ENCODE results near the gene POLG.

Gene POLG

DNA sequence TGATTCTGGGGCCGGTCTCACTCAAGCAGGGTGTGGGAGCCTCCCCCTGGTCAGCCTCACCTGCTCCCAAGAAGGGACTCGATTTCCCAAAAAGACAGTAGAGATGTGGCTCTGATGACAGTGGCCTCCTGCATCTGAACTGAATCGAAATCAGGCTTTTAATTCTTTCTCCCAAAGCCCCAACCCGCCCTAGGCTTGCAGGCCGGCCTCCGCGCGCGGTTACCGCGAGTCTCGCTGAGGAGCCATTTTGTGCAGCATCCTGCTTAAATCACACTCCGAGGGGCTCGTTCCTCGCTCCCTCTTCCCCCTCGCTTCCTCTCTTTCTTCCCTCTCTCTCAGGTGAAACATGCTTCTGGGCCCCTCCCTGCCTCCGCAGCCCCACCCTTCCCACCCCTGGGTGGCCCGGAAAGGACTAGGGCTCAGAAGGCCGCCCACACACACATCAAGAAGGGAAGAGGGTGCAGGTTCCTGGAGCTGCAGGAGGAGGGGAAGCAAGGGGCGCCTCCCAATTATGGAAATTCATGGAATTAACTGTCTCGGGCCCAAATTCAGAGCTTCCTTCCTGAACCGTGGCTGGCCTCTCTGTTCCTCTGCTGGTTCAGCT is 30.9 kb upstream of the POLG start:
- Histone ChIP-seq H2AFZ (ENCODE audit: low read depth, low read length) (no peak overlapping the region), H3K4me1 (ENCODE audit: insufficient read depth, low read length) (peaks cover 70% of the 10 kb centered on the region), H3K36me3 (ENCODE audit: insufficient read depth, low read length) (peaks cover 14% of the 10 kb centered on the region), H3K9me3 (ENCODE audit: low read length) (no peaks in the 10 kb centered on the region), H3K27me3 (ENCODE audit: insufficient read depth, low read length) (peaks cover 35% of the 10 kb centered on the region), H3K4me3 (ENCODE audit: low read length) (no peak overlapping the region)

DNA sequence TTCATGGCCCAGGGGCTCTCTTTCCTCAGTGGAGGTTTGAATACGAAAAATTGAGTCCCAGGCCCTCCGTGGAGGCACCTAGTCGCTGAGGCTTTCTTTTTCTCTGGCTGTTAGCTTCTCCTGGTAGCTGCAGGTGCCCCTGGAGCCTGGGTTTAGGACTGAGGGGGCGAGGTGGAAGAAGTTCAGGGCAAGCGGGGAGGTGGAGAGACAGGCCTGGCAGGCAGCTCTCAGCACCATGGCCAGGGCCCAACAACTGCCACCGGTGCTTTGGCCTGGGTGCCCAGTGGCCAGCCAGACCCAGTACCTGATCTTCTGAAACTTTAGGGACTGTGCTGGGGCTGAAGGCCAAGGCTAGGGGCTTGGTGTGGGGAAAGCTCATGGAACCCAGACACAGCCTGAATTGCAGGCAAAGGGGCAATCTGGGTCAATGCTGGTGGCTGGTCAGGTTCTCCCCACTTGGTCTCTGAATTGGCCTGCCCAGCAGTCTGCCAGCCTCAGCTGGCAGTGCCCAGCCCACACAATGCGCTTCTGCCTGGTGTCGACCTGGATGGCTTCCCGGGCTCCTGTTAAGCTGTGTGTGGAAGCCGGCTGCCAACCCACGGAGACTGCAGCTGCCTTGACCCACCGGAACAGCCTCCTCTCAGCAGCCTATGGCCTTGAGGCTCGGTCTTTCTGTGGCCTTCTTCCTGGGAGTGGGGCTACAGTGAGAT is 30.3 kb upstream of the POLG start:
- H3K4me3 ChIP-seq (ENCODE audit: low read length): no peak overlapping the region
- no peak overlapping the region for H2AFZ ChIP-seq (ENCODE audit: low read depth, low read length)
- peaks cover 8% of the 10 kb centered on the region for H3K36me3 ChIP-seq (ENCODE audit: insufficient read depth, low read length)
- H3K4me1 ChIP-seq (ENCODE audit: insufficient read depth, low read length): peaks cover 70% of the 10 kb centered on the region
- peaks cover 35% of the 10 kb centered on the region for H3K27me3 ChIP-seq (ENCODE audit: insufficient read depth, low read length)
- H3K9me3 ChIP-seq (ENCODE audit: low read length): no peaks in the 10 kb centered on the region

DNA sequence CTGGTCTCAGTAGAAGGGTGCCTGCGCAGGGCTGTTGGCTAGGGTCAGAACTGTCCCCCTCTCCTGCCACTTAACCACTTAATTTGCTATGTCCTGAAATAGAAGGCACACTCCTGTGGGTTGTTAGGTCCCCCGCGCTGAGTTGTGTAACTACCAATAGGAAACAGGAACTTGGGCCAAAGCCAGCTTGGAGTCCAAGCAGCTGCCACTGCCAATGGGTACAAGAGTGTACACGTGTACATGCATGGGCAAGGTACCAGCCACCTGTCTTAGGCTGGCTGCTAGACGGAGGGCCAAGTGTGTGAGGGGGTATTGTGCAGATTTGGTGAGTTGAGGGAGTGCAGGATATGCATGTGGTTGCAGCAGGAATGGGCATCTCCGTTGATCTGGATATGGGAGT is 29.7 kb upstream of the POLG start:
- peaks cover 70% of the 10 kb centered on the region for H3K4me1 ChIP-seq (ENCODE audit: insufficient read depth, low read length)
- H3K4me3 ChIP-seq (ENCODE audit: low read length): peak overlapping the region; percentile 59
- H3K27me3 ChIP-seq (ENCODE audit: insufficient read depth, low read length): peaks cover 39% of the 10 kb centered on the region
- peaks cover 2% of the 10 kb centered on the region for H3K36me3 ChIP-seq (ENCODE audit: insufficient read depth, low read length)
- H3K9me3 ChIP-seq (ENCODE audit: low read length): no peaks in the 10 kb centered on the region
- no peak overlapping the region for H2AFZ ChIP-seq (ENCODE audit: low read depth, low read length)

DNA sequence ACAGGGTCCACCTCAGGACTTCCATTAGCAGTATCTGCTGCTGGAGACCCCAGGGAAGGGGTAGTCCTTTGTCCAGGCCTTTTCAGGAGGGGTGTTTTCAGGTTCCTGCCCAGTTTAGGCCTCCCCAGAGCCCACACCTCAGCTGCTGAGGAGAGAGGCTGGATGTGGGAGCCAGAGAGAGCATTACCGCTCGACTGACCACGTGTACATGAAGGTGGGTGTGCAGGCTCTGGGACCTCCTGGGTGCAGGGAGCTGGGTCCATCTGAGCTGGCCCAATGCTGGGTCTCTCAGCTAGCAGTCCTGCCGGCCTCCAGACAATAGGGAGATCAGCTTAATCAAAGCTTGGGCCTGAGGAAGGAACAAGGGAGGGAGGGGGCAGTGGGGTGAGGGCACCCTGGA is 29.1 kb upstream of the POLG start:
- H3K4me1 ChIP-seq (ENCODE audit: insufficient read depth, low read length): peaks cover 68% of the 10 kb centered on the region
- no peak overlapping the region for H2AFZ ChIP-seq (ENCODE audit: low read depth, low read length)
- no peaks in the 10 kb centered on the region for H3K36me3 ChIP-seq (ENCODE audit: insufficient read depth, low read length)
- H3K4me3 ChIP-seq (ENCODE audit: low read length): peak overlapping the region; percentile 59
- peaks cover 39% of the 10 kb centered on the region for H3K27me3 ChIP-seq (ENCODE audit: insufficient read depth, low read length)
- no peaks in the 10 kb centered on the region for H3K9me3 ChIP-seq (ENCODE audit: low read length)

DNA sequence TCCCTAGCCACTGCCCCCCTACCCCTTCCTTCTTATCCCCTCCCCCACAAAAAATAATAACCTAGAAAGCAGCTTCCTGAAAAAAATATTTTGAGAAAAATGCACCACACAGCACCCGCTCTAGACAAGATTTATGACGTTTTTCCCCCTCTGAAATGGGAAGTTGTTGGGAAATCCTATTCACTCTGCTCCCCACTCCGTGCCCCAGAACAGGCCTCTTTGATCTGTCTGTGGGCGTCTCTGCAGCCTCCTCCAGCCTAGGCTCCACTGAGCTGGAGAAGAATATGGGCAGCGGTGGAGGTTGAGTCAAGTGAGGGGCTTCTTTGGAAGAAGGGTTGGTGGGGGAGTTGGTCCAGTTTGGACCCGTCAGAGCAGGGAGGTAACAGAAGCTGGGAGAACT is 28.5 kb upstream of the POLG start:
- peaks cover 68% of the 10 kb centered on the region for H3K4me1 ChIP-seq (ENCODE audit: insufficient read depth, low read length)
- H3K27me3 ChIP-seq (ENCODE audit: insufficient read depth, low read length): peaks cover 43% of the 10 kb centered on the region
- H3K36me3 ChIP-seq (ENCODE audit: insufficient read depth, low read length): no peaks in the 10 kb centered on the region
- H2AFZ ChIP-seq (ENCODE audit: low read depth, low read length): no peak overlapping the region
- H3K4me3 ChIP-seq (ENCODE audit: low read length): peak overlapping the region; percentile 59
- no peaks in the 10 kb centered on the region for H3K9me3 ChIP-seq (ENCODE audit: low read length)

DNA sequence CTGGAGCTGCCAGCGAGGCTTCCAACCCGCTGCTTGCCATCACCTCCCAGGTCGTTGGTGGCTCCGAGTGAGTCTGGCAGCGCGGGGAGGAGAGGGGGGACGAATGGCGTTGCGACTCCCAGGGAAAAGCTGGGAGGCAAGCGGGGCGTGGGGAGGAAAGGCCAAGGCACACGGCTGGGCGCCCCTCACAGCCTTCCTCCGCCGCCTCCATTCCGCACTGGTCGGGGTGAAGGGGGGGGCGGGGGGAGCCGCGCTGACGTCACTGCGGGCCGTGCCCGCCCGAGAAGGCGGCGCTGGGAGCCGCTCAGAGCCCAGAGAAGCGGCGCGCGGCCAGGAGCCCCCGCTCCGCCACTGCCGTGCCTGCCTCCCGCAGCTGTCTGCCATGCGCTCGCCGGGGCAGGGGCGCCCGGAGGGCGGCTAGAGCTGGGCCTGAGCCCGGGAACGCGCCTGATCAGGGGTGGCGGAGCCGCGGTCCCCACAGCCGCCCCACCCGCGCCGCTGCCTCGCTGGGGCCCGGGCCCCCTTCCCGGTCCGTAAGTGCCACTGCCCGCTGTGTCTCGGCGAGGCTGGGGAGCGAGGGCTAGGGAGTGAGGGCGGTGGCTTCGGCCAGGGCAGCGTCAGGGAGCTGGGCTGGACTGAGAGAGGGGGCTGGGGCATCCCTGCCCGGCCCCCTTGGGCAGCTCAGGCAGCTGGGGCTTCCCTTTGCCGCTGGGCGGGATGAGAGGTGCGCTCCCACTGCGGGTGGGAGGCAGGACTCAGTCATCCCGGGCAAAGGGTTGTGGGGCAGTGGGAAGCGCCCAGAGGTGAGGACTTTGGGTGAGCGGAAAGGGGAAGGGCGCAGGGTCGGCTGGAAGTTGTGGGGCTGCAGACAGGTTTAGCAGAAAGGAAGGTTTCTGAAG is 27.8 kb upstream of the POLG start:
- Histone ChIP-seq H3K4me1 (ENCODE audit: insufficient read depth, low read length) (peaks cover 68% of the 10 kb centered on the region), H3K36me3 (ENCODE audit: insufficient read depth, low read length) (no peaks in the 10 kb centered on the region), H3K4me3 (ENCODE audit: low read length) (peak overlapping the region; percentile 59), H2AFZ (ENCODE audit: low read depth, low read length) (peak overlapping the region; percentile 21), H3K27me3 (ENCODE audit: insufficient read depth, low read length) (peaks cover 50% of the 10 kb centered on the region), H3K9me3 (ENCODE audit: low read length) (no peaks in the 10 kb centered on the region)

DNA sequence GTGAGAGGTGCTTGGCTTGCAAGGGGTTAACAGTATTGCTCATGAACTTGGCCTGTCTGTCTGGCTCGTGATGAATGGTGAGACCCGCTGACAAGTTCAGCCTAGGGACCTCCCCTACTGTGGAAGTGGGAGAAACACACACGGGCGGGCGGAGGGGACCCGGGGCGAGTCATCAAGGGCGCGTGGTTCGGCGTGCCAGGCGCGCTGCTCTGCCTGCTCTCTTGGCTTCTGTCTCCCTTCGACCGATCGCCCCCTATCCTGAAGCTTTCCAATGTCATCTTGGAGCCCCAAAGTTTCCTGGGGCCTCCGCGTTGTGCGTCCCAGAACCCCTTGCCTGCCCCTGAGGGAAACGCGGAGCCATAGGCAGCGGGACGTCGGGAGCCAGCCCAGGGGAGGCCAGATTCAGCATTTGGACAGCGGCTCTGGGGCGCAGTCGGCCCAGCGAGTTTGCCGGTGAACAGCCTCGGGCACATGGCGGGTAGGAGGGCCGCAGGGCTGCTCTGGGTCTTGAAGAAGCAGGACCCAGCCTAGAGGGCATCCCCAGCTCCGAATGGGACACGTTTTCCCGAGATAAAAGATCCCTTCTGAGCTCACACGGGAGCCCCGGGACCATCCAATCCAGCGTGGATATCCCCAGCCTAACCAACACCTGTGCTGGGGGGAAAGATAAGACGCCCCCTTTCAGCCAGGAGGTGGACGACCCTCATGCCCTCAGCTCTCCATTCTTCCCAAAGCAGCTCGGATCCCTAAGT is 27.0 kb upstream of the POLG start:
- peaks cover 66% of the 10 kb centered on the region for H3K4me1 ChIP-seq (ENCODE audit: insufficient read depth, low read length)
- H2AFZ ChIP-seq (ENCODE audit: low read depth, low read length): peak overlapping the region; percentile 21
- H3K4me3 ChIP-seq (ENCODE audit: low read length): peak overlapping the region; percentile 59
- no peaks in the 10 kb centered on the region for H3K9me3 ChIP-seq (ENCODE audit: low read length)
- H3K27me3 ChIP-seq (ENCODE audit: insufficient read depth, low read length): peaks cover 53% of the 10 kb centered on the region
- no peaks in the 10 kb centered on the region for H3K36me3 ChIP-seq (ENCODE audit: insufficient read depth, low read length)

DNA sequence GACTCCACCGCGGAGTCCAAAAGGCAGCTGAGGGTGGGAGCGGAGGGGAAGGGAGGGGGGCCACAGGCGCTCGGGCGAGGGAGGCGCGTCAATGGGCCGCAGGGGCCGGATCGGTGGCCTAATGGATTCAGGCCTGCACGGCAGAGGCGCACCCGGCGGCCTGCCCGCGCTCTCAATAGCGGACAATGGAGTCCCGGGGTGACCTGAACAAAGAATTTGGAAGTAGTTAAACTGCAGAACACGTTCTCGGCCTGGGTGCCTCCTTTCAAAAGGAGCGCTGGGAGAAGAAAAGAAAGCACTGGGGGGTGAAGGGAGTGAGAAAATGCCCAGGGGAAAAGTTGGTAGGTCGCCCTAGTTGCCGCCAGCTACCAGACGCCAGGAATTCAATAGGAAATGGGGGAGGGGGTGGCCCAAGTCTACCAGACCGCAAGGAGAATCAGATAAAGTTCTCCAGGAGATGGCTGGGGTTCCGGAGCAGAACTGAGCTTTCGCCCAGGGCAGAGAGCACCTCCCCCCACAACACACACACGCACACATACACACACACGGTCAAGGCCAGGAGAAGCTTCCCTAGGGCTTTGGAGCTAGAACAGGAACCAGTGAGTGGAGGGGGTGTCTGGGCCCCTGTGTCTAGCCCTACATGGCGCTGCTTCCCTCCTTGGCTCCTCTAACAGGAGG is 25.8 kb upstream of the POLG start:
- peaks cover 46% of the 10 kb centered on the region for H3K27me3 ChIP-seq (ENCODE audit: insufficient read depth, low read length)
- no peaks in the 10 kb centered on the region for H3K36me3 ChIP-seq (ENCODE audit: insufficient read depth, low read length)
- H3K9me3 ChIP-seq (ENCODE audit: low read length): no peaks in the 10 kb centered on the region
- H3K4me3 ChIP-seq (ENCODE audit: low read length): no peak overlapping the region
- no peak overlapping the region for H2AFZ ChIP-seq (ENCODE audit: low read depth, low read length)
- H3K4me1 ChIP-seq (ENCODE audit: insufficient read depth, low read length): peaks cover 65% of the 10 kb centered on the region

DNA sequence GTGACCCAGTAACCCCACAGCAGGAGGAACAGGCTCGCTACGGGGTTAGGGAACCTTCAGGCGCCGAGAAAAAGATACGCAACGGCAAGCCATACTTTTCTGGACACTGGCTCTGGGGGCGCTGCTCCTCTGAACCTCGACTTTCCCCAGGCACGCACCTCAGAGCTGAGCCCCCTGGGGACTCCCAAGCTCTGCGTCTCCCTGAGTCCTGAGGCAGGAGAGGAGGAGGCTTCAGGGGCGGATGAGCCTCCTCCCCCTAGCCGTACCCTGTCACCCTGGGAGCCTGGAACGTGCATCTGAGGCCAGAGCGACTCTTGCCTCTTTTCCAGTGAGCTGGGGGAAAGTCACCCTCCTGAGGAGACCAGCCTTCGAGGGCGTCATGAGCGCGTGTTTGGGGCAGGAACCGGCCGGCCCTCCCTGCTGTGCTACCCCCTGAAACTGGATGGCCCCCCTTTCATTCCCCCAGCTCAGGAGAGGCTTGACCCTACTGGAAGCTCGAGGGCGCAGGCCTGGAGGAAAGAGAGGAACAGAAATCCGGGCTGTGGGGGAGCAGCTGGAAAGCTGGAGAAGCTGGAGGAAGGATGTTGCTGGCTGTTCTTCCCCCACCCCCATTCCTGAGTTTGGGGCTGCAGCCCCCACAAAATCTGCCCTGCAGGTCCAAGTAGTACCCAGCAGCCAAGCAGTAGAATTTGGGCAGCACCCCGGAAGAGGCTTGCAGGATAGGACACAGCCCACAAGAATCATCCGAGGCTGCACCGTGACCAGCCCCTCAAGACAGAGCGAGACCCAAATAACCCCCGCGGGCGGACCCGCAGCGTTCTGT is 25.1 kb upstream of the POLG start:
- H3K4me1 ChIP-seq (ENCODE audit: insufficient read depth, low read length): peaks cover 58% of the 10 kb centered on the region
- H3K9me3 ChIP-seq (ENCODE audit: low read length): no peaks in the 10 kb centered on the region
- peak overlapping the region; percentile 80 for H2AFZ ChIP-seq (ENCODE audit: low read depth, low read length)
- H3K36me3 ChIP-seq (ENCODE audit: insufficient read depth, low read length): no peaks in the 10 kb centered on the region
- H3K4me3 ChIP-seq (ENCODE audit: low read length): peak overlapping the region; percentile 56
- H3K27me3 ChIP-seq (ENCODE audit: insufficient read depth, low read length): peaks cover 40% of the 10 kb centered on the region

DNA sequence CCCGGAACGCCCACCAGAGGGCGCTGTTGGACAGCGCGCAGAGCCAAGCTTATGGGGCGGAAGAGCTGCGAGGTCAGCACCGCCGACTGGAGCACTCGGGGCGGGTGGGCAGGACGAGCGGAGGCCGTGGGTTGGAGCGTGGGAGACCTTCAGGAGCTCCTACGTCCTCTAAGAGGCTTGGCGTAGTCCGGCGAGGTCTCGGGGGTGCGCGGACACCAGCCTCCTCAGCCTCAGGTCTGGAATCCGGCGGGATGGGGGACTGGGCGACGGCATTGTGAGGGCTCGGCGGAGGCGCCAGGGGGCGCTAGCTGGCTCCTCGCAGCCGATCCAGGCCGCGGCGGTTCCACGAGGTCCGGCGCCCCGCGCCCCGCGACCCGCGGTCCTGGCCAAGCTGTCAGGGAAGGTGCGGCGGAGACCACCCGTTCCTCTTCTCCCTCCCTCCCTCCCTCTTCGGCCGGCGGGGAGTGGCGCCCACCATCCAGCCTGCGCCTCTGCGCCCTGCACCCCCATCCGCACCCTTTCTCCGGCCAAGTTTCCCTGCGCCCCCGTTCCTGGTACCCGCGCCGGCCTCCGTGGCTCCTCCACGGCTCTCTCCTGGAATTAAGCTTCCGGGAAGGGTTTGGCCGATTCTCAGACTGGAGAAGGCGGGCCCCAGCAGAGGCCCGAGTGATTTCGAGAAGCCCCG is 24.3 kb upstream of the POLG start:
- no peaks in the 10 kb centered on the region for H3K36me3 ChIP-seq (ENCODE audit: insufficient read depth, low read length)
- peaks cover 51% of the 10 kb centered on the region for H3K4me1 ChIP-seq (ENCODE audit: insufficient read depth, low read length)
- peaks cover 34% of the 10 kb centered on the region for H3K27me3 ChIP-seq (ENCODE audit: insufficient read depth, low read length)
- peak overlapping the region; percentile 56 for H3K4me3 ChIP-seq (ENCODE audit: low read length)
- H2AFZ ChIP-seq (ENCODE audit: low read depth, low read length): peak overlapping the region; percentile 80
- peaks cover under 1% of the 10 kb centered on the region for H3K9me3 ChIP-seq (ENCODE audit: low read length)

DNA sequence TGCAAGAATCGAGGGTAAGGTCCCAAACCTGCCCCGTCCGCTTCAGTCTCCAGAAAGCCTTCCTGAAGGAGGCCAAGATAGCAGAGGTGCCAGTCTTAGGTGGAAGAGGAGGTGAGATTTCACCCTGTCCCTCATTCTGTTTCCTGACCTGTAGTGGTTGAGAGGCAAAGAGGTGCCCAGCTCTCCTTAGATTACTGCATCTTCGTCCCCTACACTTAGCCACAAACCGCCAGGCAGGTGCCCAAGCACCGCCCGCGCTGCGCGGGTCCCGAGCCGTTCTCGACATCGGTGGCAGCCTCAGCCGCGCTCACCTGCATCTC is 23.8 kb upstream of the POLG start:
- Histone ChIP-seq H3K4me1 (ENCODE audit: insufficient read depth, low read length) (peaks cover 46% of the 10 kb centered on the region), H2AFZ (ENCODE audit: low read depth, low read length) (peak overlapping the region; percentile 80), H3K36me3 (ENCODE audit: insufficient read depth, low read length) (no peaks in the 10 kb centered on the region), H3K4me3 (ENCODE audit: low read length) (peak overlapping the region; percentile 56), H3K9me3 (ENCODE audit: low read length) (peaks cover 2% of the 10 kb centered on the region), H3K27me3 (ENCODE audit: insufficient read depth, low read length) (peaks cover 32% of the 10 kb centered on the region)
